Stromal cell of bone marrow (primary cell): ENCODE data around the gene CCNC.
"Not testable (repeated sequence)": the region's sequence is repeated elsewhere in the genome, so short reads cannot be mapped to it uniquely, and the experiment has no call there.

Experiments used
- DNase-seq: peaks from one replicate; pipeline ENCODE4 v3.0.0-alpha.2; 2012; ENCODE audit warnings: low read depth

The CCNC gene

GRCh38 chr6:99602520-99603420, 34.3 kb upstream of the CCNC start:
- no peak for DNase-seq

- not testable (repeated sequence) for DNase-seq
Observed at GRCh38 chr6:99594696-99595095, 26.2 kb upstream of the CCNC start.

DNA sequence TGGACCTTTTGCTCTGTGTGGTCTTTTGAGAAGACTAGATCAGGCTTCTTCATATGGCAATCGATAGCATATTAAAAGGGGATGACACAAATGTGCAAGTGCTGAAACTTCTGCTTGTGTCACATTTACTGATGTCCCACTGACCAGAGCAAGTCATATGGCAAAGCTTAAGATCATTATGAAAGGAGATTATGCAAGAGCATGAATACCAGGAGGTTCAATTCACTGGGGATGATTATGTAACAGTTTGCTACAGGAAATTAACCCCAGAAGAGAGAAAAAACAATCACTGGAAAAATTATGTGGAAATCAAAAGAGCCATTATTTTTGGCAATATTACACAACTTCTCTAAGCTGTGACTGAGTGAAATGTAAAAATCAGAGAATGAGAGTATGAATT, 24.4 kb upstream of the CCNC start:
- DNase-seq = peak; percentile 21

DNA sequence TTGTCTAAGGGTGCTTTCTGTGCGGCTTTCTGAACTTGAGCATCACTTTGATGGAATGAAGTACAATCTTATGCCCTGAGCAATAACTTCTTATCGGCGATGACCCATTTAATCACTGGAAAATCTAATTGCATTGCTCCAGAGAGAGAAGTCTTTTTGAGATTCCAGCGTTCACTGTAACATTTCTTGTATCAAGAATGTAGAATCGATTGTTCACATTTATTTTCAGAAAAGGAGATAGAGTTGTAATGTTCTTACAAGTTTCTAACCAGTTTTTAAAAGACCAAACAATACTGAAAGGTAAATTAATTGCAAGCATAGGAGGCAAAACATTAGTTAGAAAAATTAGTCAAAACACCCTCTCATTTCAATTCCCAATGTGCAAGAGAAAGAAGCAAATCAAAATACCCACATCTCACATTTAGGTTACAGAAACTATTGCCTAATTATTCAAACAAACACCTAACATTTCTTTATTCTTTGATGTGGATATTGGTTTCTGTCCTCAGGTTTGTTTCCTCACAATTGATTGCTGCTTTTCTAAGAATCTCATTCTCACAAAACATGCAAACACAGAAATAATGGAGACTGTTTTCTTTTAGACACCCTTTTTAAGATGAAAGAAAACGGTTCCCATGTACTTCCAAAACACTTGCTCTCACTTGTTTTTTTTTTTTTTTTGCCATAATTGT, 23.4 kb upstream of the CCNC start:
- DNase-seq = no peak

GRCh38 chr6:99590728-99591672, 22.5 kb upstream of the CCNC start:
- DNase-seq = no peak

- no peak for DNase-seq
Observed at GRCh38 chr6:99589907-99590493, 21.5 kb upstream of the CCNC start.

DNA sequence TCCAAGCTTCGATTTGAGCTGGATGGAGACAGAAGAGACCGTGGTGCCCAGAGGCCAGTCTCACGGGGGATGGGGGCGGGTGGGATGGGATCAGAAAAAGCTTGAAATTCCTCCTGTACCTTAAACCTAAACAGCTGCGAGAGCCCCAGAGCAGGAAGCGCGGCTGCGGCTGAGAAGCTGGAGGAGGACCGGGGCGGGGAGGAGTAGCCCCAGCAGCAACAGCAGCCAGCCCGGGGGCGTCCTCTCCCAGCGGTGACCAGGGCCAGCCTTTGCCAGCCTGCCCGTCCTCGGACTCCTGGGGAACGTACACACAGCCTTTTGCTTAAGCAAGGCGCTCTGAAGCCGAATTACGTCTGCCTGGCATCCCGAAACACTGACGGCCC, 20.8 kb upstream of the CCNC start:
- DNase-seq = no peak

- no peak for DNase-seq
Observed at GRCh38 chr6:99588618-99589289, 20.3 kb upstream of the CCNC start.

- DNase-seq = no peak
Observed at GRCh38 chr6:99587792-99588191, 19.3 kb upstream of the CCNC start.

- DNase-seq = no peak
Observed at GRCh38 chr6:99579781-99580180, 11.3 kb upstream of the CCNC start.

- no peak for DNase-seq
Observed at GRCh38 chr6:99575544-99576227, 7.2 kb upstream of the CCNC start.

DNA sequence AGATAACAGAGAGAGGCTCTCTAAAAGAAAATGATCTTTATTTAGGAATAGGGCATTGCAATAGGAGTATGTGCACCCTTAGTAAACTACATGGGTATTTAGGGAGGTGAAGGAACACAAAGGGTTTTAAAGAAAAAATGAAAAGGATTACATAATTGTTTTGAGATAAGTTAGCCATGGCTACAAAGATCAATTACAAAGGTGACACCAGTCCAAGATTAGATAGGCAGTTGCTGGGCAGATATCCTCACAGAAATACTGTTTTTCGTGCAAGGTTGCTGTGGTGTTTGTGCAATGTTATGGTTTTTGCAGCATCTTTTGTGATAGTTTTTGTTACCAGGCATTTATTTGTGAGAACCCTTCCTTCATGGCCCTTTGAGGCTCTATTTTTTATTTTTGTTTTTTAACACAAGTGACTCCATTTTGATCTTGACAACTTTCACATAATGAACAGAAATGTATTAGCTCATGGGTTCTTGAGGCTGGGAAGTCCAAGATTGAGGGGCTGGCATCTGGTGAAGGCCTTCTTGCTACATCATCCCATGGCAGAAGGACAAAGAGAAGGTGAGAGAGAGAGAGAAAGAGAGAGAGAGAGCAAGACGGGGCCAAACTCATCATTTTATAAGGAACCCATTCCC, 5.6 kb upstream of the CCNC start:
- no peak for DNase-seq

DNA sequence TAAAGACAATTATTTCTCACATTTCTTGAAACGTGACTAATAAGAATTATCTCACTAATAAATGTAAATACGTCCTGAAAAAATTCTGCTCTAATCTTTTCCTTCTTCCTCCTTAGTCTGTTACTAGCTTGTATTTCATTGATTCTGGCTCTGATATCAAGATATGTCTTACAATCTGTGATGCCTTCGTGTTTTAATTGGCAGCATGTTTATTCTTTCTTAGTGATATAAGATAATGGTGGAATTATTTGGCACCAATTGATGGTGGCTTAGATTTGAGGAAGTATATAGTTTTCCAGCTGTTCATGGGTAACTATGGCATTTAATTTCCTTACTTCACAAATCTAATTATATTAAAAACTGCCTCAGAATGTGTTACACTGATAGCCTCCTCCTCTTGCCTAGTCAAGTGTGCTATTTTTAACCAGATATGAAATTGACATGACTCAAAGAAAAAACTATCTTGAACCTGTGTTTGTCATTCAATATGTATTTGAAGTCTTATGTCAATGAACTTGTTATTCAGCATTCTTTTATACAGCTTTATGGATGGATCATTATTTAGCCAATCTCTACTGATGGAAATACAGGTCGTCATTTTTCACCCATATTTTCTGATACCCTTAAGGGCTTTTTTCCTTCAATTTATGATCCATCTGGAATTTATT, 5.3 kb downstream of the CCNC start:
- no peak for DNase-seq

DNA sequence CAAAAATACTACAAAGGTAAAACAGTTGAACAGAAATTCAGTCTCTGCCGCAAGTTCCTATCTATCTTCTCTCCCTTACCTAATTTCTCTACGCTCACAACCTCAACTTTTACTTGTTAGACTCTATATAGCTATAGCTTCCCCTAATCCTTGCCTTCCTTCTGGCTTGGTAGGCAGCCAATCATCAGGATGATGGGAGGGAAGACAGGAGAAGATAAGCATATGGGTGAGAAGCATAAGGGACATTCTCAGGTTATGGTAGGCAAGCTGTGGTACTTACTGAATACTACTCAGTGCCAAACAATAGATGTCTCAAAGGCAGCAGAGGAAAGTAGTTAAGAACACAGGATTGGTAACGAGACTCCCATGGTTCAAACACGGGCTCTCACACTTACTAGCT, 7.8 kb downstream of the CCNC start:
- no peak for DNase-seq

- no peak for DNase-seq
Observed at GRCh38 chr6:99559057-99559456, 9.4 kb downstream of the CCNC start.

DNA sequence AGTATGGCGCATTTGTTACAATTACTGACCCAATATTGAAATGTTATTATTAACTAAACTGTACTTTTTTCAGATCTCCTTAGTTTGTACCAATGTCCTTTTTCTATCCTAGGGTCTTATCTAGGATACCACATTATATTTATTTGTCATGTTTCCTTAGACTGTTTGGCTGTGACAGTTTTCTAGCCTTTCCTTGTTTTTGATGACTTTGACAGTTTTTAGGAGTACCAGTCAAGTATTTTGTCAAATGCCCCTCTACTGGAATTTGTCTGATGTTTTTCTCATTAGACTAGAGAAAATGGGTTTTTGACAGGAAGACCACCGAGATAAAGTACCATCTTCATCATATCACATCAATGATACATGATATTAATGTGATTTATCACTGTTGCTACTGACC, 14.6 kb downstream of the CCNC start:
- DNase-seq = no peak

DNA sequence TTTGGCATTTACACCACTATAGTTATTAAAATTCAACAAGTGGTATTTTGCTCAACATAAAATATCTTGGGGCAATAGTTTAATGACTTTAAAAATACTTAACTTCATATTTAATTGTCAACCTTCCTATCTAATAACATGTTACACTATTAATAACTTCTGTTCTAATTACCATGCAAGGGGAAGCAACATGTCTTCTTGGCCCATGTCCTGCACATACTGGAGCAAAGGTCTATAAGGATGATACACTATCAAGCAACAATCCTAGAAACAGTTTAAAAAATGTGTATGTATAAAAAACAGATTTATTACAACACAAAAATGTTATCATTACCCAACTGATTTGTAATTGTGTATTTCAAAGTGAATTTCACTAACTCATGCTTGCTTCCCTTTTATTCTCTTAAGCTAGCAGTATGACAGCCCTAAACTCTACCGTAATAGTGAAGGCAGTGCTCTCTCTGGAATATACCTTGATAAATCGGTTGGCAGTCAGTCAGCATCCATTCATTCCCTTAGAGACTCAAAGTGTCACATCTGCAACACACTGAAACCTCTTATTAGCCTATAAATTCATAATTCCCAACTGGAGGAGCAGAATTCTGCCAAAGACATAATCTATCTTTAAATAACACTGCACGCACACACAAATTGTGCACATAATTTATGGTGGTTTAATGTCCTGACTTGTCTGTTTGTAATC, 18.3 kb downstream of the CCNC start:
- DNase-seq = no peak

DNA sequence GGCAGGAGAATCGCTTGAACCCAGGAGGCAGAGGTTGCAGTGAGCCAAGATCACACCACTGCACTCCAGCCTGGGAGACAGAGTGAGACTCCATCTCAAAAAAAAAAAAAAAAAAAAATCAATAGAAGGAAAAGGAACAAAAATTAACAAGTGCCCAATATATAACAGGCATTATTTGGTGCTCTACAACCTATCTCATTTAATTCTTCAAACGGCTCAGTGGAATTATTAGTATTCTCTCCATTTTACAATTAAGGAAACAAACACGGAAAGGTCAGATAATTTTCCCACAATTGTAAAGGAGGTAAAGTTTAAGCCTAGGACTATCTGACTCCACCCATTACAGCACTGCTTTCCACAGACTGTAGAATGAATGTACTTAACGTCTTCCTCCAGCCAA, 19.8 kb downstream of the CCNC start:
- DNase-seq = no peak

DNA sequence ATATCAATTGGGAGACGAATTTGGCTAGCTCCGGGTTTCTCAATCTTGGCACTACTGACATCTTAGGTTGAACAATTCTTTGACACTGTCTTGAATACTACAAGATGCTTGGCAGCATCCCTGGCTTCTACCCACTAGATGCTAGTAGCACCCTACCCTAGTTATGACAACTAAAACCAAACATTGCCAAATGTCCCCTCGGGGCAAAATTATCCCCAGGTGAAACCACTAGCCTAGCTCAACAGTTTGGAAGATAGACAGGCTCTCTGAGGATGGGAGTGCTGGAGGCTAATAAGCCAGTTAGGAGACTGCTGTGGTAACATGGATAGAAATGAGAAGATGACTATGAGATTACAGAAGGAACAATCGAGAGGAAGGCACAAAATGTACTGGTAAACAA, 20.9 kb downstream of the CCNC start:
- DNase-seq = no peak
